GM19023 (cell line): ENCODE results near the gene PIP5K1B.

ENCODE experiments used
- ATAC-seq: cut with Tn5 transposase; IDR thresholded peaks from one replicate; pipeline ENCODE4 v1.9.1; 2021; ENCODE audit warnings: mild to moderate bottlenecking, moderate library complexity; ENCODE audit not compliant: unreplicated experiment

The PIP5K1B gene

DNA sequence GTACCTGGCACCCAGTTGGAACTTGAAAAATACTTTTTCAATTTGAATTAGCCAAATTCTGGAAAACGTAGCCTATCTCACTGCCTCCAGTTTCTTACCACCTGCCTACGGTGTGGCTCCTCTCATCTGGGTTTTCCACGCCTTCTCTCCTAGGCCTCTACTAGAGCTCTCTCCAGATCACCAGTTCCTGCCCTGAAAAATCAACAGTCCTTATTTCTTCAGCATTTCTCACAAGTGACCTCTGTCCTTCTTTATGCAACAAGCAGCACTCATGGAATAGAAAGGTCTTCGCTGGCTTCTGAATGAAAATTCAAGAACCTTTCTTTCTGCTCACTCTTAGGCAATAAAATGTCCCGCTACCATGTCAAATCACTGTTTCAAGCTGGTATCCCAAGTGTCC, 64.8 kb downstream of the PIP5K1B start:
- no peak for ATAC-seq

GRCh38 chr9:68771376-68771775, 66.3 kb downstream of the PIP5K1B start:
- ATAC-seq = no peak

- ATAC-seq = no peak
Measured at GRCh38 chr9:68775003-68775730, 70.1 kb downstream of the PIP5K1B start.

DNA sequence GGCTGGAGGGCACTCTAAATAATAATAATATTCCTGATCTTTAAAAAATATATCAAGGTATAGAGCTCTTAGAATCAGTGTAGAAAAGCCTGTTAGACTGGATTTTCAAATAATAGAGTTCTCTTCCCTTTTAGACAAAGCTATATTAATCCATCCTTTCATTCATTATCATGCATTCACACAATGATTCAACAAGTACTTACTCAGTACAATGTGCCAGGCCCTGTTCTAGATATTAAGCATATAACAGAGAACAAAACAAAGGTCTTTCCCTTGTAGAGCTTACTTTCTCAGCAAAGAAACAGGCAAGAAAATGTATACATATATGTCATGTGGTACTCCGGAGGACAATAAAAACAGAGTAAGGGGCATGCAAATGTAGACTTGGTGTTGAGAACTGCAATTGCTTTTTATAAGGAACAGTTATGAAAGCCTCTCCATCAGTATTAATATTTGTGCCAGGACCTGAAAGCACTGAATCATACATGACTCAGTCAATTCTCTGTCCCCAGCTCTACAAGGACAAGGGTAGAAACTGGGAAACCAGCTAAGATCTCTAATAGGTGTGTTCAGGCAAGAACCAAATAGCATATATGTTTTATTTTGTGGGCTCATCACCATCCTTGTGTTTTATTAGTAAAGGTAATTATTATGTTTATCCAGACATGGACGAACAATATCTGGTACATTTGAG, 72.2 kb downstream of the PIP5K1B start:
- ATAC-seq = no peak

DNA sequence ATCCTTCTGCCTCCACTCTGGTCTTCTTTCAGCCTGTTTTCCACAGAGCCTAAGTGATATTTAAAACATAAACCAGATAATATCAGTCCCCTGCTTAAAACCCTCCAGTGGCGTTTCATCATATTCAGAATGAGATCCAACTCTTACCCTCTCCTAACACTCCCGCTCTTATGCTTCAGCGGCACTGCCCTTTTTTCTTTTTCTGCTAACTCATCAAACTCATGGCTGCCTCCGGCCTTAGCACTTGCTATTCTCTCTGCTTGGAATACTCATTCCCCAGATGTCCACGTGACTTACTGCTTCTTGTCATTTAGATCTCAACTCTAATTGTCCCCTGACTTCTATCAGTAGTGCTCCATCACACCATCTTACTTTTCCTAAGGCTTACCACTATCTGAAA, 73.6 kb downstream of the PIP5K1B start:
- no peak for ATAC-seq

- peak; percentile 86 for ATAC-seq
Measured at GRCh38 chr9:68779558-68780379, 74.7 kb downstream of the PIP5K1B start.

DNA sequence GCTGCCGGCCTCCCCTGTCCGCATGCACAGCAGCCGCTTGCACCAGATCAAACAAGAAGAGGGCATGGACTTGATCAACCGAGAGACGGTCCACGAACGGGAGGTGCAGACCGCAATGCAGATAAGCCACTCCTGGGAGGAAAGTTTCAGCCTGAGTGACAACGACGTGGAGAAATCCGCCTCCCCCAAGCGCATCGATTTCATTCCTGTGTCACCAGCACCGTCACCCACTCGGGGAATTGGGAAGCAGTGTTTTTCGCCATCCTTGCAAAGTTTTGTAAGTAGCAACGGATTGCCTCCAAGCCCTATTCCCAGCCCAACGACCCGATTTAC, 75.3 kb downstream of the PIP5K1B start:
- no peak for ATAC-seq

DNA sequence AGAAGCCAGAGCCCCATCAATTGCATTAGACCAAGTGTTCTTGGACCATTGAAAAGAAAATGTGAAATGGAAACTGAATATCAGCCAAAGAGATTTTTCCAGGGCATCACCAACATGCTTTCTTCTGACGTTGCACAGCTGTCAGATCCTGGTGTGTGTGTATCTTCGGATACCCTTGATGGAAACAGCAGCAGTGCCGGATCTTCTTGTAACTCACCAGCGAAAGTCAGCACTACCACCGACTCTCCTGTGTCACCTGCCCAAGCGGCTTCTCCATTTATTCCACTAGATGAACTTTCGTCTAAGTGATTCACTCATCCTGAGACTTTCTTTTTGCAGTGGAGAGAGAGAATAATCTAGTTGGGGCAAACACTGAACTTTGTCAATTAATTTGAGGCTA, 75.7 kb downstream of the PIP5K1B start:
- no peak for ATAC-seq

GRCh38 chr9:68781928-68782327, 76.9 kb downstream of the PIP5K1B start:
- ATAC-seq = no peak

GRCh38 chr9:68782546-68782945, 77.5 kb downstream of the PIP5K1B start:
- ATAC-seq = no peak

- ATAC-seq = no peak
Measured at GRCh38 chr9:68785965-68786364, 80.9 kb downstream of the PIP5K1B start.

DNA sequence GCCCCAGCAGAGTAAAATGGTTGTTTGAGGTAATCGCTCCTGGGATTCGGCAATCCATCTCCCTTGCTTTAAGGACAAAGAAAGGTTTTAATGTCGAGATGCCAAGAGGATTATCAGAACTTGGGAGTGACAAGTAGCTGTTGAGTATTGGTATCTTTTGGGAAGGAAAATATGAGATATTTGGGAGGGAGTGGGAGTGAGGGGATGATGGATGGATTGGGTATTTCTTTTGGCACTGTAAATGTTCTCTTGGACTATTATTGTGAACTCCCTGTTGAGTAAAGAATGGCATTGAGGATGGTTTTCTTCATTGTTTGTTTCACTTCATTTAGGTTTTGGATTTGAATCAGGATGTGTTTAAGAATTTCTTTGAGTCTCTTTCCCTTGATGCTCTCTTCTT, 86.1 kb downstream of the PIP5K1B start:
- ATAC-seq = no peak

DNA sequence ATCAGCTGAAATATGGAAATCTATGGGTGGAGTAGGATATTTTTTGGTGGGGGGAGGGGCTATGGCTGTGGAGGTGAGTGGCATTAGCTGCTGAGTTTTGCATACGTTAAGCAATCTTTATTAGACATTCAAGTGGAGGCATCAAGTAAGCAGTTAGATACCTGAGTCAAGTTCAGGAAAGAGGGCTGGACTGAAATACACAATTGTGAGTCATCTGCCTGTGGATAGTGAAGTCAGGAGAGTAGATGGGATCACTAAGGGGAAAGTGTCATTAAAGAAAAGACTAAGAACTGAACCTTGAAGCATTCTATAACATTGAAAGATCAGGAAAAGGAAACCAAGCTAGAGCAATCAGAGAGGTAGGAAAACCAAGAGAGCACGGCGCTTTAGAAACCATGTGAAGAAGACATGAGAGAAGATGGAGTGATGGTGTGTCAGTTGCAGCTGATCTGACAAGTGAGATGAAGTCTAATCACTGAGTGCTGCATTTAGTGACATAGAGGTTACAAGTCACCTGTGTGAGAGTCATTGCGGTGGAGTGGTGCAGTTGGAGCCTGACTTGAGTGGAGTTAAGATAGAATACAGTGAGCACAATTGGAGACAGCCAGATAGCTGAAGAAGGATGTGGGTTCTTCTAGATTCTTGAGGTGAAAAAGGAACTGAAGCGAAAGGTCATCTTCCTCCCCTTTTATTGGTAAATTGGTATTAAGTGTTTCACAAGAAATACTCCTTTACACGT, 88.7 kb downstream of the PIP5K1B start:
- ATAC-seq = peak; percentile 71

- no peak for ATAC-seq
Measured at GRCh38 chr9:68794898-68795297, 89.9 kb downstream of the PIP5K1B start.

- no peak for ATAC-seq
Measured at GRCh38 chr9:68795411-68795810, 90.4 kb downstream of the PIP5K1B start.

- no peak for ATAC-seq
Measured at GRCh38 chr9:68797116-68797515, 92.1 kb downstream of the PIP5K1B start.

- ATAC-seq = no peak
Measured at GRCh38 chr9:68798423-68798822, 93.4 kb downstream of the PIP5K1B start.

- ATAC-seq = no peak
Measured at GRCh38 chr9:68800836-68801235, 95.8 kb downstream of the PIP5K1B start.

DNA sequence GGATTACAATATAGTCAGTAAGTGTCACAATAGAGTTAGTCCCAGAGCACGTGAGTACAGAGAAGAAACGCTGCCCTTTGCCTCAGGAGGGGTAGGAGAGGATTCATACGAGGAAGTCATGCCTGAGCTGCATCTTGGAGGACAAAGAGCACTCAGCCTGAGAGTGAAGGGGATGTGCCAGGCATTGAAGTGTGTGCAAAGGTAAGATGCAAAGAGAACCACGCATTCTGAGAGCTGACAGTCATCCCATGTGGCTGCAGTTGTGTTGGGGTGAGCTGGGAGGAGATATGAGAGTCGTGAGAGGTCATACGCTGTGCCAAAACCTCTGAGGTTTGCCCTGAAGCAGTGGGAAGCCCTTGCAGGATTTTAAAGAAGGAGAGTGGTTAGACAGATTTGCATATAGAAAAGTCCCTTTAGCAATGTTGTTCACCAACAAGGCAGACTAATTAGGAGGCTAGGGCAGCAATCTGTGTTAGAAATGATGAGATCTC, 97.5 kb downstream of the PIP5K1B start:
- ATAC-seq = peak; percentile 98

- no peak for ATAC-seq
Measured at GRCh38 chr9:68804911-68805889, 100.2 kb downstream of the PIP5K1B start.
